HUDEP-2 (cell line): Measurements from ENCODE around the gene UBE3D.
"Not testable (repeated sequence)": the region's sequence is repeated elsewhere in the genome, so short reads cannot be mapped to it uniquely, and the experiment has no call there.

Source experiments
- DNase-seq, 76 experiments: peaks; one replicate each; lab custom pipeline; 2025; ENCODE audit not compliant: unreplicated experiment in 76 of 76; lab: John Stamatoyannopoulos, UW

Gene UBE3D

DNA sequence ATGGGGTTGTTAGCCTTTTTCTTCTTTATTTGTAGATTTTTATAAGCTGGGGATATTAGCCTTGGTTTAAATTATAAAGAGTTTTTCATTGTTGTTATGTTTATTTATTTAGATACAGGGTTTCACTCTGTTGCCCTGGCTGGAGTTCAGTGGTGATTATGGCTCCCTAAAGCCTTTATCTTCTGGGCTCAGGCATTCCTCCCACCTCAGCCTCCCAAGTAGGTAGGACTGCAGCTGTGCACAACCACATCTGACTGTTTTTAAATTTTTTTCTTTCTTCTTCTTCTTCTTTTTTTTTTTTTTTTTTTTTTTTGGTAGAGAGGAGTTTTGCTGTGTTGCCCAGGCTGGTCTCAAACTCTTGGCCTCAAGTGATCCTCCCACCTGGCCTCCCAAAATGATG, 80.9 kb downstream of the UBE3D start:
- DNase-seq, result peak in 61 of 76 experiments; percentile 4 to 77 (median 44)

- no peak for DNase-seq
Observed at GRCh38 chr6:82980086-82980485, 85.6 kb downstream of the UBE3D start.

DNA sequence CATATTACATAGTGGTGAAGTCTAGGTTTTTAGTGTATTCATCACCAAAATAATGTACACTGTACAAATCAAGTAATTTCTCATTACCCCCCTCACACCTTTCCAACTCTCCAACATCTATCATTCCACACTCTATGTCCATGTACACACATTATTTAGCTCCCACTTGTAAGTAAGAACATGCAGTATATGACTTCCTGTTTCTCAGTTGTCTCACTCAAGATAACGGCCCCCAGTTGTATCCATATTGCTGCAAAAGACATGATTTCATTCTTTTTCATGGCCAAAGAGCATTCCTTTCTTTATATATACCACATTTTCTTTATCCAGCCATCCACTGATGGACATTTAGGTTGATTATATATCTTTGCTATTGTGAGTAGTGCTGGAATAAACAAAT, 86.0 kb downstream of the UBE3D start:
- DNase-seq, result no peak

GRCh38 chr6:82978362-82978945, 87.2 kb downstream of the UBE3D start:
- DNase-seq, result no peak

GRCh38 chr6:82976179-82976578, 89.5 kb downstream of the UBE3D start:
- DNase-seq, result no peak

DNA sequence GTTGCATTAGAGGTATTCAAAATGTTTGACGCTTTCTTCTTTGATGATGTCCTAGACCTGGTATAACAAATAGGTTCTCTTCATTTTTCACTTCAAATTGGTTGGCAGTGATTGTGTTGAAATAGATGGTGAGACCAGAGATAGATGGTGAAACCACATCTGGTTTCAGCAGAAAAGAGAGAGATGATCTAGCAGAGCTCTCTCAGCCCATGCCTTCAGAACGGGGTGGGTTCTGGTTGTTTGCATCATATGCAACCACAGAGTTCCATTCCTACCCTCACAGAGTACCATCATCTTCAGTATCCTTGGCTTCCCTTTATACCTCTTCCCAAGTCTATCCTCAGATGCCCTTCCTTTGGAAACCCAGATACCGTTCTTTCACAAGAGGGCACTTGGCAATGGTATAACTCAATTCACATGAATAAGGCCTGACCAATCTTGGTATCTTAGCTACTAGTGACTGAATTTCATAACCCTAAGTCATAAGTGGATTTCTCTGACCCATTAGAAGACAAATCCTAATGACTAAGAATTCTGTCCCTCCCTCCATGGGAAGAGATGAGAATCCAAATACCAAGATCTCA, 93.7 kb downstream of the UBE3D start:
- no peak for DNase-seq

DNA sequence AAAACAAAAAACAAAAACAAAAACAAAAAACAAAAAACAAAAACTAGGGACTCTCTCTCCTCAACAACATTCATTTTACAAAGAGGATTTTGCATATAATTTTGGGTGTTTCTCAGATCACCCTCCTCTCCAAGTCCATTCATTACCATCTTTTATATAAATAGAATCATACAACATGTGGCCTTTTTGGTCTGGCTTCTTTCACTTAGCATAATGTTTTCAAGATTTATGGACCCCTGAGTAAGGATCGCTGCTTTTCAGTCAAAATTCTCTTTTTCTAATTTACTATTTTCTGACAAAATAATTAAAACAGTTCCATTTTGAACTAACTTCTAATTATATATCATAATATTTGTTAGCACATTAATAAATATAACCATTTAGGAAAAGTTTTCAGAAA, 94.8 kb downstream of the UBE3D start:
- DNase-seq, result no peak

GRCh38 chr6:82968708-82969107, 96.9 kb downstream of the UBE3D start:
- no peak for DNase-seq

DNA sequence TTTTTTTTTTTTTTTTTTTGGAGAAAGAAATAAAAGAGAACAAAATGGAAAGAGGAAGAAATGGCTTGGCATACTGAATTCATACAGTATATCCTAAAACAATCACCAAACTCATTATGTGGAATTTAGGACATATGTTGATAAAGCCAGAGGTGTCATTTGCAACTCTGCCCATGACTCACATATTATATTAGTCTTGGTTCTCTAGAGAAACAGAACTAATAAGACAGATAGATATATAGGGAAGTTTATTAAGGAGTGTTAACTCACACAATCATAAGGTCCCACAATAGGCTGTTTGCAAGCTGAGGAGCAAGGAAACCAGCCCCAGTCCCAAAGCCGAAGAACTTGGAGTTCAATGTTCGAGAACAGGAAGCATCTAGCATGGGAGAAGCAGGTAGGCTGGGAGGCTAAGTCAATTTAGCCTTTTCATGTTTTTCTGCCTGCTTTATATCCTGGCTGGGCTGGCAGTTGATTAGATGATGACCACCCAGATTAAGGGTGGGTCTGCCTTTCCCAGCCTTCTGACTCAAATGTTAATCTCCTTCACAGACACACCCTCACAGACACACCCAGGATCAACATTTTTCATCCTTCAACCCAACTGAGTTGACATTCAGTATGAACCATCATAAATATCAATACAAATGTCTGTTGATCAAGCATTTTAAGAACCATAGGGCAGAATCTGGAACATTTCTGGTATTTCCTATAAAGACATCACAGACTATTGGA, 102.3 kb downstream of the UBE3D start:
- peak in 50 of 76 experiments; percentile 6 to 72 (median 35) for DNase-seq

GRCh38 chr6:82959385-82959941, 106.2 kb downstream of the UBE3D start:
- no peak for DNase-seq

DNA sequence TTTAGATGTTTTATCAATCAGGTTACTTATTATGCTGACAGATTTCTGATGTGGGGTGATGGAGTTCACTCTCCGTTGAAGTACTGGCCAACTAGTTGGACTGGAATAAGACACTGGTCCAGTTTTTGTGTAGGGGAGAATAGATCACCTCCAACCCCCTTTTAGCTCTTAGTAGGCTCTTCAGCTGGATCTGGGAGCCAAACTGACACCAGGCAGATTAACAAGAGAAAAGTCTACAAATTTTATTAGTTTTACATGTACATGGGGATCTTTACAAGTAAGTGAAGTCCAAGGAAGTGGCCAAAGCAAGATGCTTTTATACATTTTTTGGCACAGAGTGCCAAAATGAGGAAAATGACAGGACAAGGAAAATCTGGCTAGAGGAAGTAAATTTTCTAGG, 107.1 kb downstream of the UBE3D start:
- DNase-seq, result no peak

GRCh38 chr6:82957868-82958245, 107.8 kb downstream of the UBE3D start:
- no peak for DNase-seq

GRCh38 chr6:82957171-82957867, 108.3 kb downstream of the UBE3D start:
- no peak for DNase-seq

DNA sequence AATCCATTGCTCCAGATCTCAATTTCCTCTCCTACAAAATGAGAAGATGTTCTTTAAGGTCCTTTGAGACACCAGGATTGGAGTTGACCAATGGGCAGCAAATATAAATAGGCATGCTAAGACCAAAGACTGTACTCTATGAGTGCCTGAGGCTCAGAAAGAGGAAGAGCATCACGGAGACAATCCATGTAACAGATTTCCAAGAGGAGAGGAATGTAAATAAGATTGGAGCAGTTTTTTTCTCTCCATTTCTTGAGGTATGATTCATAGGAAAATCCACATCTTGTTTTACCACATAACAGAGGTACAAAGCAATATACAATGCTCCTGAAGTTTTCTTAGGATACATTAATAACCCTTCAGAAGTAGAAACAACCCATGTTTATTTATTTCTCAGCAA, 109.8 kb downstream of the UBE3D start:
- no peak for DNase-seq

DNA sequence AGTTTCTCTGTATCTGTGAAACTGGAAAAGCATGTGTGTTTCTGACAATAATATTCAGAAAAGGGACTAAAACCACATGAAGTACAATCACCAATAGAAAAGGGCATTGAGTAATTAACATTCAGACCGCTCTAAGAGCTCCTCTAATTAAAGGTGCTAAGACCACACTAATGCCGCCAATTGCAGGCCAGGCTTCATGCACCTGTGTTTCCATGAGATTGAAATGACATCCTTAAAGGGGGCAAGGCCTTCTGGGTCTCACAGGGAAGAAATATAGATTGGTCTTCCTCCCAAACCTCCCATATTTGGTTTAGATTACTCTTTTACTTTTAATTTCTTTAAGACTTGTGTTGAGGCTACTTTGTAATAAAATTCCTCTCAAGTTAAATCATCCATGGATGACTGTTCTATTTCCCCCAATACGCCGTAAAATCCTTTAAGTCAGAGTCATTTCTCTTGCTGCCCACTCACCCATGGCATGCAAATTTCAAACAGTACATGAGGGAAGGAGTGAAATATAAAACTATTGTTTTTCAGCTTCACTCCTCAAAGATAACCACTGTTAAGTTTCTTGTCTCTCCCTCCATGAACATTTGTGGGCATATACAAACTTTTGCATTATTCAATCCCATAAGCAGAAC, 110.6 kb downstream of the UBE3D start:
- no peak for DNase-seq

DNA sequence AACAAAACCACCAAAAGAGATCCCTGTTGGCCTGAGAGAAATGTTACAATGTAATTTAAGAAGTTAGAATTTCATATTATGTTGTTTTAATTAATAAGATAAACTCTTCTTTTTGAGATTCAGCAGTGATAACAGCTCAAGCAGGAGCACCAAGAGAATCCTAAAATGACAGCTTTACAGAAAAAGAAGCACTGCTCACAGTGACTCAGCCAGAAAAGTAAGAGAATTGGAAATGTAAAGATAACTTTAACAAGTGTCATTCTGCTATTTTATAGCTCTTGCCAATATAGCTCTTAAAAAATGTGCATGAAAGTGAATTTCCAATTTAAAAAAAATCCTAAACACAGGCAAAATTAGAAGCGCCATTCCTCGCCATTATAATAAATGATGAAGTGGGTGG, 111.3 kb downstream of the UBE3D start:
- DNase-seq, result no peak

- no peak for DNase-seq
Observed at GRCh38 chr6:82953871-82954270, 111.8 kb downstream of the UBE3D start.

DNA sequence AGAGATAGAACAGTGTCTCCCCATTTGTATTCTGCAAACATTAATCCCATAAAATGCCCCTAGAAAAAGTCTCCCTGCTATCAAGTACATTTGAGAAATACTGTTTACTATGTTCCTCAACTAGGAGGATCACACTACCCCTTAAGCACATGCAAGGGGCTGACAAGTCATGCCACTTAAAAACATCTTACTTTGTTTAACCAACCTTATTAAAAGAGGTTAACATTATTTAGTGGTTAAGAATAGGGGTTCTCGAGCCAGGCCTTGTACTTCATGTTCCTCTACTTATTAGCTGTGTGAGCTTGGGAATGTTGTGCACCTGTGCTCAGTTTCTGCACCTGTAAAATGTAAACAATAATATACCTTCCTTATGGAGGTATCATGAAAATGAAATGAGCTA, 113.7 kb downstream of the UBE3D start:
- DNase-seq, result no peak

GRCh38 chr6:82951389-82951788, 114.3 kb downstream of the UBE3D start:
- DNase-seq, result no peak

DNA sequence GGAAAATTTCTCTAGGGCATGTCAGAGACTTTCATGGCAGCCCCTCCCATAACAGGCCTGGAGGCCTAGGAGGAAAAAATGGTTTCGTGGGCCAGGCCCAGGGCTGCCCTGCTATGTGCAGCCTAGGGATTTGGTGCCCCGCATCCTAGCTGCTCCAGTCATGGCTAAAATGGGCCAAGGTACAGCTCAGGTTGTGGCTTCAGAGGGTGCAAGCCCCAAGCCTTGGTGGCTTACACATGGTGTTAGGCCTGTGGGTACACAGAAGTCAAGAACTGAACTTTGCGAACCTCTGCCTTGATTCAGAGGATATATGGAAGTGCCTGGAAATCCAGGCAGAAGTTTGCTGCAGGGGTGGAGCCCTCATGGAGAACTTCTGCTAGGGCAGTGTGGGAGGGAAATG, 134.7 kb downstream of the UBE3D start:
- not testable (repeated sequence) for DNase-seq
